ENCODE data around the gene GPR146. TPM values are rescaled to one million over a fixed set of nuclear protein-coding genes. Genes with fewer than 3 reads are reported as not detected.

The GPR146 gene
- total and polyA plus RNA-seq, 2 experiments from 2014 or later: 2.6 to 5.2 TPM

DNA sequence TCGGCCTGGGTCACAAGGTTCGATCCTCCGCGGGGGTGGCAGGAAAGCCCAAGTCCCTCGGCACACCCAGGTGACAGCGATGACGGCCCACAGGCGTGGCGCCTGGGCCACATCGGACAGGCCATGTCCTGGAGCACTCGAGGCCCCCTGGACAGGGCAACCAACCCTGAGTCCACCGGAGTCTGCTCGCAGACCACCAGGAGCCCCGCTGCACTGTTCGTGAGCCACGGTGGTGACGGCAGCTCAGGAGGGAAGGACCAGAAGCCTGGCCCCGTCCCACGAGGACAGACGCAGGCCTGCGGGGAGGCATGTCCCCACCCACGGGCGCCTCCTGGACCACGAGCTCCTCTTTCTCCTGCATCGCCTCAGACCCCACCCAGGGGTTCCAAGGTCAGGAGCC is 22.4 kb upstream of the GPR146 start:
- Histone ChIP-seq H2AFZ (no peak overlapping the region), H3K27me3 (no peaks in the 10 kb centered on the region), H3K36me3 (replicated peaks; ENCODE audit: insufficient read depth, low read depth) (no peaks in the 10 kb centered on the region), H4K20me1 (ENCODE audit: insufficient read depth, poor library complexity, severe bottlenecking) (peaks cover 15% of the 10 kb centered on the region), H3K4me2 (no peak overlapping the region), H3K79me2 (peaks cover 60% of the 10 kb centered on the region), H3K4me3 (no peak overlapping the region), H3K9me2 (replicated peaks; ENCODE audit: insufficient read depth) (no peaks in the 10 kb centered on the region), H3K9me3 (ENCODE audit: low read depth) (no peaks in the 10 kb centered on the region), H3K27ac (no peak overlapping the region), H3K4me1 (ENCODE audit: insufficient read depth) (peaks cover 5% of the 10 kb centered on the region)
- 97% methylated on average over 23 of the region's 25 CpGs for WGBS (ENCODE audit: low lambda C conversion rate, missing lambda C conversion rate)
- no peak for DNase-seq (ENCODE audit: low spot score)
- TF ChIP-seq EZH2phosphoT487 (IDR thresholded peaks at IDR 0.05; ENCODE audit: low read depth, severe bottlenecking, unreplicated experiment): no peak
- TF ChIP-seq EZH2 (IDR thresholded peaks at IDR 0.05; ENCODE audit: borderline replicate concordance): no peak

- Histone ChIP-seq H3K9me3 (ENCODE audit: low read depth) (no peaks in the 10 kb centered on the region), H3K27me3 (no peaks in the 10 kb centered on the region), H3K36me3 (replicated peaks; ENCODE audit: insufficient read depth, low read depth) (no peaks in the 10 kb centered on the region), H3K27ac (no peak overlapping the region), H2AFZ (no peak overlapping the region), H3K4me3 (no peak overlapping the region), H3K4me2 (no peak overlapping the region), H3K79me2 (peaks cover 64% of the 10 kb centered on the region), H3K4me1 (ENCODE audit: insufficient read depth) (peaks cover 9% of the 10 kb centered on the region), H4K20me1 (ENCODE audit: insufficient read depth, poor library complexity, severe bottlenecking) (peaks cover 16% of the 10 kb centered on the region), H3K9me2 (replicated peaks; ENCODE audit: insufficient read depth) (no peaks in the 10 kb centered on the region)
- over 99% methylated on average over 17 of the region's 17 CpGs for WGBS (ENCODE audit: low lambda C conversion rate, missing lambda C conversion rate)
- no peak for DNase-seq (ENCODE audit: low spot score)
- TF ChIP-seq CTCF (IDR thresholded peaks at IDR 0.05; ENCODE audit: poor library complexity): no peak
- TF ChIP-seq EZH2 (IDR thresholded peaks at IDR 0.05; ENCODE audit: borderline replicate concordance): no peak
- TF ChIP-seq EZH2phosphoT487 (IDR thresholded peaks at IDR 0.05; ENCODE audit: low read depth, severe bottlenecking, unreplicated experiment): no peak
Observed at GRCh38 chr7:1022356-1022755, 22.0 kb upstream of the GPR146 start.

DNA sequence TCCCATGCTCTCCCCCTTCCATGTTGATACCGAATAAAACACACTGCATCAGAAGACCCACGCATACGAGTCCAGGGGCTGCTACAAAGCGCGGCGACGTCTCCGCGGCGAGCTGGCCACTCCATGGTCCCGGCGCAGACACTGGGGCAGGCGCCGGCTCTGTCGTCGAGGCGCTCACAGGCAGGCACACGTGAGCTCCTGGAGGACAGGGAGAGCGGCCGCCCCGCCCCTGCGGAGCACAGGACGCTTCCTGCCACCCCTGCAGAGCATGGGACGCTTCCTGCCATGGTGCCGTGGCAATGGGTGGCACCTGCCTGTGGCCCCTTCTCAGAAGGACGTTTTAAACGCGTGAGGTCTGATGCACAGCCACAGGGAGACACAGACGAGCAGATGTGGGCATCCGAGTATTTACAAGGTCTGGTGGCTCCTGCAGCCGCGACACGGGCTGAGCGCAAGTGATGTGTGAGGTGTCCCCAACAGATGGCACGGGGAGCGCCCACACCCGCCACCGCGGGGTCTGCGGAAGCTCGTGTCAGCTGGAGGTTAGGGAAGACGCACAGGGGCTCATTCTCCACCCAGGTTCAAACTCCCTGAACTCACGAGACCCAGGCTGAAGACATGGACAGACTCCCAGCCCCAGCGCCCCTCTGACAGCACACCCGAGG is 21.4 kb upstream of the GPR146 start:
- Histone ChIP-seq H3K79me2 (peaks cover 68% of the 10 kb centered on the region), H3K4me2 (no peak overlapping the region), H3K27me3 (no peaks in the 10 kb centered on the region), H3K27ac (no peak overlapping the region), H3K9me3 (ENCODE audit: low read depth) (no peaks in the 10 kb centered on the region), H3K9me2 (replicated peaks; ENCODE audit: insufficient read depth) (no peaks in the 10 kb centered on the region), H2AFZ (no peak overlapping the region), H3K4me3 (no peak overlapping the region), H3K4me1 (ENCODE audit: insufficient read depth) (peaks cover 9% of the 10 kb centered on the region), H4K20me1 (ENCODE audit: insufficient read depth, poor library complexity, severe bottlenecking) (peaks cover 16% of the 10 kb centered on the region), H3K36me3 (replicated peaks; ENCODE audit: insufficient read depth, low read depth) (no peaks in the 10 kb centered on the region)
- DNase-seq (ENCODE audit: low spot score): no peak
- 94% methylated on average over 45 of the region's 45 CpGs for WGBS (ENCODE audit: low lambda C conversion rate, missing lambda C conversion rate)
- TF ChIP-seq EZH2 (IDR thresholded peaks at IDR 0.05; ENCODE audit: borderline replicate concordance): no peak
- no peak for TF ChIP-seq CTCF (IDR thresholded peaks at IDR 0.05; ENCODE audit: poor library complexity)
- no peak for TF ChIP-seq EZH2phosphoT487 (IDR thresholded peaks at IDR 0.05; ENCODE audit: low read depth, severe bottlenecking, unreplicated experiment)

GRCh38 chr7:1024331-1024841 is 20.0 kb upstream of the GPR146 start:
- DNase-seq (ENCODE audit: low spot score): no peak
- Histone ChIP-seq H3K79me2 (peaks cover 68% of the 10 kb centered on the region), H3K4me1 (ENCODE audit: insufficient read depth) (peaks cover 14% of the 10 kb centered on the region), H3K27me3 (no peaks in the 10 kb centered on the region), H3K36me3 (replicated peaks; ENCODE audit: insufficient read depth, low read depth) (no peaks in the 10 kb centered on the region), H3K9me2 (replicated peaks; ENCODE audit: insufficient read depth) (no peaks in the 10 kb centered on the region), H3K27ac (no peak overlapping the region), H3K4me2 (no peak overlapping the region), H2AFZ (no peak overlapping the region), H3K9me3 (ENCODE audit: low read depth) (no peaks in the 10 kb centered on the region), H3K4me3 (no peak overlapping the region), H4K20me1 (ENCODE audit: insufficient read depth, poor library complexity, severe bottlenecking) (peaks cover 16% of the 10 kb centered on the region)
- WGBS (ENCODE audit: low lambda C conversion rate, missing lambda C conversion rate): 76% methylated on average over 15 of the region's 15 CpGs
- TF ChIP-seq EZH2 (IDR thresholded peaks at IDR 0.05; ENCODE audit: borderline replicate concordance) (no peak), EZH2phosphoT487 (IDR thresholded peaks at IDR 0.05; ENCODE audit: low read depth, severe bottlenecking, unreplicated experiment) (no peak), CTCF (IDR thresholded peaks at IDR 0.05; ENCODE audit: poor library complexity) (no peak)
